CD4-positive, alpha-beta T cell treated with Interleukin-15 for 1 hour (primary cell): ENCODE results near the gene SHFL.

Experiments
- DNase-seq: peaks from one replicate; pipeline ENCODE4 v3.0.0-alpha.2; 2020

SHFL gene

GRCh38 chr19:10135551-10136334 lies 49.6 kb downstream of the SHFL start:
- no peak for DNase-seq

- DNase-seq, result no peak
Observed at GRCh38 chr19:10136936-10137335, 50.8 kb downstream of the SHFL start.

GRCh38 chr19:10137751-10138682 lies 51.9 kb downstream of the SHFL start:
- no peak for DNase-seq

- no peak for DNase-seq
Observed at GRCh38 chr19:10138879-10139795, 53.0 kb downstream of the SHFL start.

- no peak for DNase-seq
Observed at GRCh38 chr19:10139952-10140351, 53.8 kb downstream of the SHFL start.

- no peak for DNase-seq
Observed at GRCh38 chr19:10141479-10141878, 55.4 kb downstream of the SHFL start.

GRCh38 chr19:10141973-10142372 lies 55.9 kb downstream of the SHFL start:
- DNase-seq, result no peak
